RWPE1 (cell line): ENCODE measurements around the gene ACTRT2.

ENCODE experiments used
- CTCF ChIA-PET: fragments of 350-600 bp; sonication (Branson Sonifier 250); formaldehyde crosslinking; extraction: SDS; loops from one replicate; lab custom pipeline; 2021; lab: Yijun Ruan, JAX
- POLR2A ChIA-PET: fragments of 400-600 bp; formaldehyde crosslinking; extraction: SDS; loops from one replicate; lab custom pipeline; 2020; ENCODE audit warnings: antibody characterized with exemption; ENCODE audit not compliant: low non-redundant PET; lab: Yijun Ruan, JAX
- DNase-seq: peaks from one replicate; pipeline ENCODE4 v3.0.0; 2012; ENCODE audit warnings: low spot score
- H3K27ac ChIP-seq: fragments of 450-650 bp; 2 replicates; pipeline ENCODE4 v1.5.1; 2017
- TF ChIP-seq, protein P1 (sequence below): fragments of 450-650 bp; conservative IDR thresholded peaks from 2 replicates; pipeline ENCODE4 v1.5.1; 2017; ENCODE audit warnings: low read depth, mild to moderate bottlenecking

Gene ACTRT2

GRCh38 chr1:3005771-3006170, 15.5 kb upstream of the ACTRT2 start:
- POLR2A ChIA-PET = no interaction called here
- no peak overlapping the region for H3K27ac ChIP-seq
- DNase-seq = no peak
- CTCF ChIA-PET = no interaction called here
- TF ChIP-seq, protein P1, sequence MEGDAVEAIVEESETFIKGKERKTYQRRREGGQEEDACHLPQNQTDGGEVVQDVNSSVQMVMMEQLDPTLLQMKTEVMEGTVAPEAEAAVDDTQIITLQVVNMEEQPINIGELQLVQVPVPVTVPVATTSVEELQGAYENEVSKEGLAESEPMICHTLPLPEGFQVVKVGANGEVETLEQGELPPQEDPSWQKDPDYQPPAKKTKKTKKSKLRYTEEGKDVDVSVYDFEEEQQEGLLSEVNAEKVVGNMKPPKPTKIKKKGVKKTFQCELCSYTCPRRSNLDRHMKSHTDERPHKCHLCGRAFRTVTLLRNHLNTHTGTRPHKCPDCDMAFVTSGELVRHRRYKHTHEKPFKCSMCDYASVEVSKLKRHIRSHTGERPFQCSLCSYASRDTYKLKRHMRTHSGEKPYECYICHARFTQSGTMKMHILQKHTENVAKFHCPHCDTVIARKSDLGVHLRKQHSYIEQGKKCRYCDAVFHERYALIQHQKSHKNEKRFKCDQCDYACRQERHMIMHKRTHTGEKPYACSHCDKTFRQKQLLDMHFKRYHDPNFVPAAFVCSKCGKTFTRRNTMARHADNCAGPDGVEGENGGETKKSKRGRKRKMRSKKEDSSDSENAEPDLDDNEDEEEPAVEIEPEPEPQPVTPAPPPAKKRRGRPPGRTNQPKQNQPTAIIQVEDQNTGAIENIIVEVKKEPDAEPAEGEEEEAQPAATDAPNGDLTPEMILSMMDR = no peak

- CTCF ChIA-PET = no interaction called here
Observed at GRCh38 chr1:3007298-3008147, 13.7 kb upstream of the ACTRT2 start.

GRCh38 chr1:3009021-3009420, 12.2 kb upstream of the ACTRT2 start:
- ChIA-PET POLR2A (no interaction called here), CTCF (no interaction called here)
- no peak overlapping the region for H3K27ac ChIP-seq
- TF ChIP-seq, protein P1 = no peak
- no peak for DNase-seq

More at GRCh38 chr1:3007298-3008147, 13.7 kb upstream of the ACTRT2 start:
- TF ChIP-seq, protein P1 = no peak
- DNase-seq = no peak
- POLR2A ChIA-PET = no interaction called here
- no peak overlapping the region for H3K27ac ChIP-seq

GRCh38 chr1:3009556-3009955, 11.7 kb upstream of the ACTRT2 start:
- ChIA-PET CTCF (interaction anchor here (0.5 kb wide), 1 partner anchor 472 kb away, joined by 3 read pairs; no protein-coding TSS in a partner anchor), POLR2A (no interaction called here)
- no peak overlapping the region for H3K27ac ChIP-seq
- TF ChIP-seq, protein P1 = no peak
- DNase-seq = no peak

- ChIA-PET POLR2A (no interaction called here), CTCF (no interaction called here)
- H3K27ac ChIP-seq = no peak overlapping the region
- no peak for DNase-seq
- TF ChIP-seq, protein P1 = no peak
Observed at GRCh38 chr1:3011127-3011526, 10.1 kb upstream of the ACTRT2 start.

DNA sequence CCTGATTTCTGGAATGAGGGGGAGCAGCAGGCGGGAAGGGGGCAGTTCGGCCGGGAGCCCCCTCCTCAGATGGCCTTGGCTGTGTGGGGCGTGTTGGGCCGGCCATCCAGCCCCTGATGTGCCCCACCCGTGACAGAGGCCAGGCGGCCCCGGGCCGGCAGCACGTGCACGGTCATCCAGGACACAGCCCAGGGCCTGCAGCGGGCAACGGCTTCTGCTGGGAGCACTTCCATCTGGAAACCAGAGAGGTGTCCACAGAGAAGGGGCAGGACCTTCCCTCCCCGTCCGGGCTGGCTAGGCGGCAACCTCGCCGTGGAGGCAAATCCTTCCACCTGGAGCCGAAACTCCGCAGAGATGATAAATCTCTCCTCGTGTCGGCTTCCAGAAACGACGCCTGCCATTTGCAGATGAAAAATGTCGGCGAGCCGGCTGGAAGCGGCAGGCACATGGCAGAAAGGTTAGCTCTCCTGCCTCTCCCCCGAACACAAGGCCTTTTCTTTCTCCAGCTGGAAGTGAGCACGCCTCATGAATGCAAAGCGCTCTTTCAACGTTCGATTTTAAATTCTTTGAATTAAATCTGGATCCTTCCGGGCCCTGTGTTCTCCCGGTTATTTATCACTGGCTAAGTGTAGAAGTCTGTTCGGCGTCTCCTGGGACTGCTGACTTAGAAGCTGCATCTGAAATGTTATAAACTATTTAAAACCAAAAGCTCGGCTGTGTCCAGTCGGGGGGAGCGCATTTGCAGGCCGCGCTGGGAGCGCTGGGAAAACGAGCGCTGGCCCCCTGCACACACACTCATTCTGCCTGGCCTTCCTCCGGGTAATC, 9.4 kb upstream of the ACTRT2 start:
- CTCF ChIA-PET = interaction anchor here (0.7 kb wide), 1 partner anchor 391 kb away, joined by 3 read pairs; no protein-coding TSS in a partner anchor
- POLR2A ChIA-PET = no interaction called here
- DNase-seq = no peak
- TF ChIP-seq, protein P1 = no peak
- H3K27ac ChIP-seq = no peak overlapping the region
